Panc1 (cell line): ENCODE measurements around the gene ADGRA1.
"Not testable (repeated sequence)": the region's sequence is repeated elsewhere in the genome, so short reads cannot be mapped to it uniquely, and the experiment has no call there.

Experiments
- CTCF ChIP-seq: fragments of 450-650 bp; IDR thresholded peaks from 2 replicates; pipeline ENCODE4 v1.5.1; 2017; ENCODE audit warnings: mild to moderate bottlenecking
- POLR2AphosphoS5 ChIP-seq: IDR thresholded peaks from 2 replicates; pipeline ENCODE4 v1.6.1; 2012; ENCODE audit warnings: mild to moderate bottlenecking, low read depth, low read length, moderate library complexity
- SIN3A ChIP-seq: IDR thresholded peaks from 2 replicates; pipeline ENCODE4 v1.6.1; 2012; ENCODE audit warnings: low read depth, mild to moderate bottlenecking, low read length, moderate library complexity, borderline replicate concordance; ENCODE audit not compliant: insufficient read depth
- TCF7L2 ChIP-seq: IDR thresholded peaks from 2 replicates; pipeline ENCODE4 v1.6.1; 2011; ENCODE audit warnings: mild to moderate bottlenecking, low read depth, low read length, inconsistent platforms
- TF ChIP-seq, protein P1 (sequence below), 2 experiments: IDR thresholded peaks; 2 replicates each; pipeline ENCODE4 v1.6.1; 2011 to 2012; ENCODE audit warnings: low read depth in 2 of 2, control low read depth in 1 of 2, low read length in 1 of 2, mild to moderate bottlenecking in 1 of 2, moderate library complexity in 1 of 2; ENCODE audit not compliant: insufficient read depth in 1 of 2

GRCh38 chr10:133137486-133138145 lies 49.9 kb downstream of the ADGRA1 start:
- not testable (repeated sequence) for TF ChIP-seq CTCF, POLR2AphosphoS5, TCF7L2, SIN3A
- TF ChIP-seq, protein P1, sequence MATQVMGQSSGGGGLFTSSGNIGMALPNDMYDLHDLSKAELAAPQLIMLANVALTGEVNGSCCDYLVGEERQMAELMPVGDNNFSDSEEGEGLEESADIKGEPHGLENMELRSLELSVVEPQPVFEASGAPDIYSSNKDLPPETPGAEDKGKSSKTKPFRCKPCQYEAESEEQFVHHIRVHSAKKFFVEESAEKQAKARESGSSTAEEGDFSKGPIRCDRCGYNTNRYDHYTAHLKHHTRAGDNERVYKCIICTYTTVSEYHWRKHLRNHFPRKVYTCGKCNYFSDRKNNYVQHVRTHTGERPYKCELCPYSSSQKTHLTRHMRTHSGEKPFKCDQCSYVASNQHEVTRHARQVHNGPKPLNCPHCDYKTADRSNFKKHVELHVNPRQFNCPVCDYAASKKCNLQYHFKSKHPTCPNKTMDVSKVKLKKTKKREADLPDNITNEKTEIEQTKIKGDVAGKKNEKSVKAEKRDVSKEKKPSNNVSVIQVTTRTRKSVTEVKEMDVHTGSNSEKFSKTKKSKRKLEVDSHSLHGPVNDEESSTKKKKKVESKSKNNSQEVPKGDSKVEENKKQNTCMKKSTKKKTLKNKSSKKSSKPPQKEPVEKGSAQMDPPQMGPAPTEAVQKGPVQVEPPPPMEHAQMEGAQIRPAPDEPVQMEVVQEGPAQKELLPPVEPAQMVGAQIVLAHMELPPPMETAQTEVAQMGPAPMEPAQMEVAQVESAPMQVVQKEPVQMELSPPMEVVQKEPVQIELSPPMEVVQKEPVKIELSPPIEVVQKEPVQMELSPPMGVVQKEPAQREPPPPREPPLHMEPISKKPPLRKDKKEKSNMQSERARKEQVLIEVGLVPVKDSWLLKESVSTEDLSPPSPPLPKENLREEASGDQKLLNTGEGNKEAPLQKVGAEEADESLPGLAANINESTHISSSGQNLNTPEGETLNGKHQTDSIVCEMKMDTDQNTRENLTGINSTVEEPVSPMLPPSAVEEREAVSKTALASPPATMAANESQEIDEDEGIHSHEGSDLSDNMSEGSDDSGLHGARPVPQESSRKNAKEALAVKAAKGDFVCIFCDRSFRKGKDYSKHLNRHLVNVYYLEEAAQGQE (IDR thresholded peaks at IDR 0.05; ENCODE audit: insufficient read depth in 1 of 2, low read depth in 2 of 2, low read length in 1 of 2): not testable (repeated sequence)
